Colonic mucosa (tissue), 4 donors: Measurements from ENCODE around the gene TRPM6. TPM values are rescaled to one million over a fixed set of nuclear protein-coding genes. Genes with fewer than 3 reads are reported as not detected.

Experiments used
- DNase-seq: peaks from one replicate; pipeline ENCODE4 v3.0.0-alpha.2; 2020
- H3K27ac ChIP-seq: fragments of 200-600 bp; one replicate; pipeline ENCODE4 v1.8.0; 2021
- H3K27me3 ChIP-seq: fragments of 200-600 bp; one replicate; pipeline ENCODE4 v1.8.0; 2021
- H3K36me3 ChIP-seq: fragments of 200-600 bp; one replicate; pipeline ENCODE4 v1.8.0; 2021
- H3K4me1 ChIP-seq: fragments of 200-600 bp; one replicate; pipeline ENCODE4 v1.8.0; 2021; ENCODE audit warnings: mild to moderate bottlenecking
- H3K4me3 ChIP-seq: fragments of 200-600 bp; one replicate; pipeline ENCODE4 v1.8.0; 2021
- H3K9ac ChIP-seq, 2 donors: one replicate each; pipeline ENCODE4 v1.7.0; 2013; ENCODE audit warnings: control low read depth in 2 of 2, low read depth in 2 of 2, low read length in 2 of 2
- H3K9me3 ChIP-seq: fragments of 200-600 bp; one replicate; pipeline ENCODE4 v1.8.0; 2021
- intact Hi-C: fragments of 100-400 bp; cut with DNase I; formaldehyde crosslinking; loops from one replicate; pipeline ENCODE4 v1.14.1; 2022
- total RNA-seq, 2 donors: library from RNA; stranded (reverse); fragmentation: NEBNext Ultra II Directional in 1 of 2; extraction: Animal tissue kit (Norgen Biotek cat#: 25700) in 1 of 2; gene quantifications; one replicate each; pipeline ENCODE4 v1.2.1, GENCODE V29; 2021
- TF ChIP-seq, protein P1 (sequence below): fragments of 200-600 bp; IDR thresholded peaks from one replicate; pipeline ENCODE4 v1.8.0; 2022; ENCODE audit warnings: antibody characterized with exemption, mild to moderate bottlenecking
- donor health status: healthy.
- donor health status: DM: no; HTN: no; CAD: no.
- donor health status: DM: no; HTN: no; CAD: no.

The TRPM6 gene
- total RNA-seq, 2 donors from 2014 or later, result 15.1 to 44.1 TPM

DNA sequence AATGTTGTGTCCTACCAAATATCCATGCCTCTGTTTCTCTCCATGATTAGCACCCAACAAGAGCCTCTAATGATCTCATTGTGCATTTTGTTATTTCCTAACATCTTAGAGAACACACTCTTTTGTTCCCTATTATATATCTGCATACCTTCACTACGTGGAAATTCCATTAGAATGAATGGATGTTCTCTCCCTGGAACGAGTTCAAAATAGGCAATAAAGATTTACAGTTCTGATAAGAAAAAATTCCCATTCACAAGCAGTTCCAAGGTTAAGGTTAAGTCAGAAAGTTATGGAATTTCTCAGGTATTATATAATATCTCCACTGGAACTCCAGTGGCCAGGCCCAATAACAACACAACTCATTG is 83.7 kb downstream of the TRPM6 start:
- TF ChIP-seq, protein P1, sequence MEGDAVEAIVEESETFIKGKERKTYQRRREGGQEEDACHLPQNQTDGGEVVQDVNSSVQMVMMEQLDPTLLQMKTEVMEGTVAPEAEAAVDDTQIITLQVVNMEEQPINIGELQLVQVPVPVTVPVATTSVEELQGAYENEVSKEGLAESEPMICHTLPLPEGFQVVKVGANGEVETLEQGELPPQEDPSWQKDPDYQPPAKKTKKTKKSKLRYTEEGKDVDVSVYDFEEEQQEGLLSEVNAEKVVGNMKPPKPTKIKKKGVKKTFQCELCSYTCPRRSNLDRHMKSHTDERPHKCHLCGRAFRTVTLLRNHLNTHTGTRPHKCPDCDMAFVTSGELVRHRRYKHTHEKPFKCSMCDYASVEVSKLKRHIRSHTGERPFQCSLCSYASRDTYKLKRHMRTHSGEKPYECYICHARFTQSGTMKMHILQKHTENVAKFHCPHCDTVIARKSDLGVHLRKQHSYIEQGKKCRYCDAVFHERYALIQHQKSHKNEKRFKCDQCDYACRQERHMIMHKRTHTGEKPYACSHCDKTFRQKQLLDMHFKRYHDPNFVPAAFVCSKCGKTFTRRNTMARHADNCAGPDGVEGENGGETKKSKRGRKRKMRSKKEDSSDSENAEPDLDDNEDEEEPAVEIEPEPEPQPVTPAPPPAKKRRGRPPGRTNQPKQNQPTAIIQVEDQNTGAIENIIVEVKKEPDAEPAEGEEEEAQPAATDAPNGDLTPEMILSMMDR, result no peak
- Histone ChIP-seq H3K9me3 (no peaks in the 10 kb centered on the region), H3K27me3 (no peaks in the 10 kb centered on the region), H3K9ac (no peak overlapping the region), H3K4me1 (peaks cover 5% of the 10 kb centered on the region), H3K4me3 (no peak overlapping the region), H3K27ac (peak overlapping the region; percentile 46), H3K36me3 (no peaks in the 10 kb centered on the region)
- intact Hi-C loops, result no loop called here
- DNase-seq, result no peak

DNA sequence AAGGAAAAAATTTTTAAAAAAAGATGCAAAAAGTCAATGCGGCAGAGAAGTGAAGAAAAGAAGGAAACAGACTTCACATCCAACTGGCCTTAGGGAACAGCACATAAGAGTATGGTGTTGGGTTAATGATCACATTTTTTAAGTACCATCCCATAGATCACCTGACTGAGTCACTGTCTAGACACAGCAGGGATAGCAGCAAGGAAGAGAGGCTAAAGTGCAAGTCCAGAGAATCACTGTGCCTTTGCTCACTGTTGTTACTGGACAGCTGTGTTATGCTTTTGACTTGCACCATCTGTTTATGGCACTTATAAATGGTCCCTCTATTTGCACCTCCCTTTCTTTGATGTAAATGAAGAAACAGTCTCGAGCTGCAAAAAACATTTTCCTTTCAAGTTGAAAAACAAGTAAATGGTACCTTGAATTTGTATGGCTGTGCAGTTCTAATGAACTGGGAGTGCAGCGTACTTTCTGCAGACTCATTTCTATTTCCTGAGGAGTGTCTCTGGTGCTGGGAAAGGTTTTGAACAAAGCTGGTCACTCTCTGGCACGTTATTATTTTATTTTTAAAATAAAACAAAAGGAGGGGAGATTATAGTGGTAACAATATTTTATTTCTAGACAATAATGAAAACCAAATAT is 84.2 kb downstream of the TRPM6 start:
- no peak overlapping the region for H3K9ac ChIP-seq
- DNase-seq, result peak; percentile 33
- H3K27ac ChIP-seq, result peak overlapping the region; percentile 46
- intact Hi-C loops, result no loop called here
- TF ChIP-seq, protein P1, result no peak
- peaks cover 5% of the 10 kb centered on the region for H3K4me1 ChIP-seq
- no peaks in the 10 kb centered on the region for H3K9me3 ChIP-seq
- no peaks in the 10 kb centered on the region for H3K36me3 ChIP-seq
- H3K27me3 ChIP-seq, result no peaks in the 10 kb centered on the region
- no peak overlapping the region for H3K4me3 ChIP-seq

DNA sequence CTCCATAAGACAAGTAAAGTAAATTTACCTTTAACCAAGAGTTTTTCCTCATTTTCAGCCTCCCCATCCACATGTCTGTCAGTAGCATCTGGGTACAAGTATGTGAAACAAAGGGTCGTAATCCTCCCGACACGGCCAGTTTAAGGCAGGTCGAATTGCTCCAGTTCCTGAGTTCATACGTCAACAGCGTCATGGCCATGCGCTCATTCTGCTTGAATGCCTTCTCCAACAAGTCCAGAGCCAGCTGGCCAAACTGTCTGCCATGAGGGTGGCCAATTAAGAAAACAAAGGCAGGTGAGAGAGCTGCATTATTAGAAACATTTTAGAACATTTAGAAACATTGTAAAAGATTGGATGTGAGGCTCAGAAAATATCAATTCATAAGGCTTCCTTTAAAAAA is 87.5 kb downstream of the TRPM6 start:
- DNase-seq, result no peak
- H3K27ac ChIP-seq, result no peak overlapping the region
- H3K27me3 ChIP-seq, result no peaks in the 10 kb centered on the region
- peaks cover 5% of the 10 kb centered on the region for H3K4me1 ChIP-seq
- H3K9me3 ChIP-seq, result no peaks in the 10 kb centered on the region
- TF ChIP-seq, protein P1, result no peak
- H3K4me3 ChIP-seq, result no peak overlapping the region
- H3K9ac ChIP-seq, result no peak overlapping the region
- intact Hi-C loops, result no loop called here
- H3K36me3 ChIP-seq, result no peaks in the 10 kb centered on the region

DNA sequence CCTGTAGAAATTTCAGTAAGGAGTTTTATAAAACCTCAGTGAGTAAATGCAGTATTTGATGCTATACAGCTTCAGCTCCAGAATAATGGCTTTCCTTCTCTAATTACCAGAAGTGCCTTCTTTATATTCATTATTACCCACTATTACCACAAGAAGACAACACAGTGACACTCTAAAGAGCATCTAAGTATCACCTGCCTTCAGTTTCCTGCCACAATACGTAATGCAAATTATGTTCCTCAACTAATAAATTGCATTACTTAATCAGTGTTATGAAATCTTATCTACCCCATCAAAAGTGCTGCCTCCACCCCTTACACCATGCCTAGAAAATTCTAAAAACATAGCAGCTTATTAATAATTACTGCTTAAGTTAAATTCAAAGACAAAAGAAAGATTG is 91.9 kb downstream of the TRPM6 start:
- Histone ChIP-seq H3K27me3 (no peaks in the 10 kb centered on the region), H3K36me3 (no peaks in the 10 kb centered on the region), H3K4me3 (no peak overlapping the region), H3K27ac (no peak overlapping the region), H3K9me3 (no peaks in the 10 kb centered on the region), H3K4me1 (no peaks in the 10 kb centered on the region), H3K9ac (no peak overlapping the region)
- DNase-seq, result no peak
- intact Hi-C loops, result no loop called here
- TF ChIP-seq, protein P1, result no peak

DNA sequence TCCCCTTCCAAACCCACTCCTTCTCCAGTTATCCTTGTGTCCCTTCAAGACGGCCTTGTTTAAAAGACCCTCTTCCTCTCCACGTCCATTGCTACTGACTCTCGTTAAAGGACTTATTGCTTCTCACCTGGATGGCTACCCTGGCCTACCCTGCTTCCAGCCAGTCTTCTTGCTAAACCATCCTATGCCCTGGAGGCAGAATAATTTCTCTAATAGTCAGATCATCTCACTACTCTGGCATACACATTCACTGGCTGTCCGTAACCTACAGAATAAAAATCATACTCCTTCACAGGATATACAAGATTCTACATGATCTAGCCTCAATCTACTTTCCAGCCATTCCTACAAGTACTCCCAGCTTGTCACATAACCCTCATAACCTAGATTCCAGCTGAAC is 92.6 kb downstream of the TRPM6 start:
- H3K4me3 ChIP-seq, result no peak overlapping the region
- no peaks in the 10 kb centered on the region for H3K4me1 ChIP-seq
- no peak for DNase-seq
- no peak overlapping the region for H3K27ac ChIP-seq
- H3K9me3 ChIP-seq, result no peaks in the 10 kb centered on the region
- no peaks in the 10 kb centered on the region for H3K27me3 ChIP-seq
- H3K36me3 ChIP-seq, result no peaks in the 10 kb centered on the region
- TF ChIP-seq, protein P1, result no peak
- intact Hi-C loops, result no loop called here
- H3K9ac ChIP-seq, result no peak overlapping the region
